Tibial nerve (tissue), 4 donors: ENCODE data around the gene RCOR1. TPM values are rescaled to one million over a fixed set of nuclear protein-coding genes. Genes with fewer than 3 reads are reported as not detected.

ENCODE experiments used
- DNase-seq, 2 donors: peaks; one replicate each; pipeline ENCODE4 v3.0.0-alpha.2; 2019; ENCODE audit warnings: low spot score in 2 of 2
- H3K27ac ChIP-seq, 4 donors: fragments of 200-600 bp; sonication (generic) in 3 of 4; one replicate each; pipeline ENCODE4 v1.5.1; 2017 to 2019; ENCODE audit warnings: mild to moderate bottlenecking in 1 of 4
- H3K27me3 ChIP-seq, 2 donors: fragments of 200-600 bp; sonication (generic) in 1 of 2; one replicate each; pipeline versions ENCODE4 v1.5.1 to v1.6.0; 2017 to 2019
- H3K36me3 ChIP-seq, 3 donors: fragments of 200-600 bp; sonication (generic); one replicate each; pipeline ENCODE4 v1.5.1; 2018 to 2019
- H3K4me1 ChIP-seq, 4 donors: fragments of 200-600 bp; sonication (generic) in 3 of 4; one replicate each; pipeline ENCODE4 v1.5.1; 2017 to 2019
- H3K4me3 ChIP-seq, 4 donors: fragments of 200-600 bp; sonication (generic) in 3 of 4; one replicate each; pipeline ENCODE4 v1.5.1; 2017 to 2019; ENCODE audit warnings: mild to moderate bottlenecking in 1 of 4, moderate library complexity in 1 of 4
- H3K9me3 ChIP-seq, 4 donors: fragments of 200-600 bp; sonication (generic) in 3 of 4; one replicate each; pipeline ENCODE4 v1.5.1; 2017 to 2019
- CTCF ChIP-seq, 5 experiments: fragments of 200-600 bp in 3 of 5; fragments of 450-650 bp in 2 of 5; sonication (generic) in 3 of 5; IDR thresholded peaks; one replicate each; pipeline ENCODE4 v1.5.1; 2016 to 2019; ENCODE audit warnings: antibody characterized with exemption in 5 of 5, mild to moderate bottlenecking in 3 of 5, moderate library complexity in 2 of 5
- EP300 ChIP-seq, 2 donors: sonication (generic); formaldehyde crosslinking; IDR thresholded peaks; one replicate each; pipeline ENCODE4 v1.6.1; 2017; ENCODE audit warnings: antibody characterized with exemption in 2 of 2, mild to moderate bottlenecking in 1 of 2
- POLR2A ChIP-seq, 2 donors: fragments of 450-650 bp; IDR thresholded peaks; one replicate each; pipeline ENCODE4 v1.6.1; 2017; ENCODE audit warnings: antibody characterized with exemption in 2 of 2, mild to moderate bottlenecking in 2 of 2, moderate library complexity in 2 of 2
- WGBS, 2 donors: methylation state at CpG; one replicate each; pipeline ENCODE4 v1.1.5; 2018; 5-methylcytosine and 5-hydroxymethylcytosine counted together
- total RNA-seq, 4 donors: library from RNA; depleted of rRNA; stranded (reverse); fragments of >200 nt; gene quantifications; one replicate each; pipeline ENCODE4 v1.1.0, GENCODE V29; 2016

RCOR1 gene
- total RNA-seq, 4 donors from 2014 or later = 6.3 to 12.8 (median 10.0) TPM

DNA sequence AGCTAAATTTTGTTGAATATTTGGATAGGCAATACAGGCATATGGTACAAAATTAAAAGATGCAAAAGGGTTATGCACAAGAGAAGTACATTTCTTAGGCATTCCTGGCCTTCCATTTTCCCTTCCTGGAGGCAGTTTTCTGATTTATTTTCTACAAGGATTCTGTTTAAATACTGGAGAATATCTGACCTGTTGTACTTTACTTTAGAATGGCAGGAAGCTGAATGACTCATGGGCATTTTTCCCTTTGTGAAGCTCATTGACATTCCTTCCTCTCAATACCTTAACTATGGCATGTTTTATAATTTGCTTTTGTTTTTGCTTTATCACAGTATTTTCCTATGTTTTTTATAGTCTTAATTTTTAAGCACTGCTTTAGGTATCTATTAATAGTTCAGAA, 62.7 kb downstream of the RCOR1 start:
- no peaks in the 10 kb centered on the region for H3K27me3 ChIP-seq

GRCh38 chr14:102659797-102660196, 67.3 kb downstream of the RCOR1 start:
- no peaks in the 10 kb centered on the region for H3K27me3 ChIP-seq
- H3K4me3 ChIP-seq = no peak overlapping the region
- no peak overlapping the region for H3K27ac ChIP-seq
- no peak for DNase-seq
- TF ChIP-seq POLR2A (IDR thresholded peaks at IDR 0.05) (no peak), CTCF (IDR thresholded peaks at IDR 0.05) (no peak), EP300 (IDR thresholded peaks at IDR 0.05) (no peak)
- no peaks in the 10 kb centered on the region for H3K36me3 ChIP-seq
- no peaks in the 10 kb centered on the region for H3K9me3 ChIP-seq
- 71 to 84% methylated on average over 4 of the region's 4 CpGs for WGBS, 2 donors
- peaks cover 0 to 14% (median 0%) of the 10 kb centered on the region in 4 donors for H3K4me1 ChIP-seq

More for the DNA sequence above, 62.7 kb downstream of the RCOR1 start:
- no peak overlapping the region for H3K4me3 ChIP-seq
- no peaks in the 10 kb centered on the region for H3K9me3 ChIP-seq
- TF ChIP-seq EP300 (IDR thresholded peaks at IDR 0.05) (no peak), CTCF (IDR thresholded peaks at IDR 0.05) (no peak), POLR2A (IDR thresholded peaks at IDR 0.05) (no peak)
- H3K4me1 ChIP-seq = peaks cover 0 to 24% (median 3%) of the 10 kb centered on the region in 4 donors
- DNase-seq = no peak
- no peak overlapping the region for H3K27ac ChIP-seq
- H3K36me3 ChIP-seq = no peaks in the 10 kb centered on the region

GRCh38 chr14:102661614-102662013, 69.2 kb downstream of the RCOR1 start:
- peaks cover 0 to 14% (median 0%) of the 10 kb centered on the region in 4 donors for H3K4me1 ChIP-seq
- no peaks in the 10 kb centered on the region for H3K9me3 ChIP-seq
- TF ChIP-seq EP300 (IDR thresholded peaks at IDR 0.05) (no peak), POLR2A (IDR thresholded peaks at IDR 0.05) (no peak), CTCF (IDR thresholded peaks at IDR 0.05) (no peak)
- H3K4me3 ChIP-seq = no peak overlapping the region
- no peak overlapping the region for H3K27ac ChIP-seq
- no peaks in the 10 kb centered on the region for H3K27me3 ChIP-seq
- WGBS, 2 donors = 89 to 92% methylated on average over 4 of the region's 4 CpGs
- no peaks in the 10 kb centered on the region for H3K36me3 ChIP-seq
- no peak for DNase-seq

GRCh38 chr14:102662636-102663430, 70.4 kb downstream of the RCOR1 start:
- no peak for DNase-seq
- no peak overlapping the region for H3K4me3 ChIP-seq
- H3K9me3 ChIP-seq = no peaks in the 10 kb centered on the region
- no peaks in the 10 kb centered on the region for H3K36me3 ChIP-seq
- H3K4me1 ChIP-seq = peaks cover 0 to 14% (median 0%) of the 10 kb centered on the region in 4 donors
- no peak overlapping the region for H3K27ac ChIP-seq
- 73 to 76% methylated on average over 7 of the region's 7 CpGs for WGBS, 2 donors
- no peaks in the 10 kb centered on the region for H3K27me3 ChIP-seq
- TF ChIP-seq POLR2A (IDR thresholded peaks at IDR 0.05) (no peak), CTCF (IDR thresholded peaks at IDR 0.05) (no peak), EP300 (IDR thresholded peaks at IDR 0.05) (no peak)

- no peaks in the 10 kb centered on the region for H3K36me3 ChIP-seq
- no peaks in the 10 kb centered on the region for H3K9me3 ChIP-seq
- no peak overlapping the region for H3K4me3 ChIP-seq
- DNase-seq = no peak
- no peak overlapping the region for H3K27ac ChIP-seq
- TF ChIP-seq CTCF (IDR thresholded peaks at IDR 0.05) (no peak), POLR2A (IDR thresholded peaks at IDR 0.05) (no peak), EP300 (IDR thresholded peaks at IDR 0.05) (no peak)
- H3K4me1 ChIP-seq = peaks cover 0 to 14% (median 0%) of the 10 kb centered on the region in 4 donors
- no peaks in the 10 kb centered on the region for H3K27me3 ChIP-seq
- 94% methylated on average over 3 of the region's 3 CpGs for WGBS, 2 donors
These were observed 71.0 kb downstream of the RCOR1 start for GRCh38 chr14:102663440-102663839.
